Nephron (organoid): Measurements from ENCODE around the gene SCG5.

Experiments
- H3K27ac Mint-ChIP-seq, 3 experiments: 2 replicates each; pipeline ENCODE4 v1.8.0; 2020; ENCODE audit warnings: mixed read lengths in 3 of 3, mild to moderate bottlenecking in 2 of 3, moderate library complexity in 1 of 3
- H3K27me3 Mint-ChIP-seq: 2 replicates; pipeline ENCODE4 v1.8.0; 2021; ENCODE audit warnings: low read depth, mild to moderate bottlenecking, moderate library complexity, mixed read lengths
- H3K36me3 Mint-ChIP-seq: 2 replicates; pipeline ENCODE4 v1.8.0; 2020; ENCODE audit warnings: low read depth, mixed read lengths
- H3K4me1 Mint-ChIP-seq: 2 replicates; pipeline ENCODE4 v1.8.0; 2020; ENCODE audit warnings: mixed read lengths
- H3K4me3 Mint-ChIP-seq, 3 experiments: 2 replicates each; pipeline ENCODE4 v1.8.0; 2020; ENCODE audit warnings: mild to moderate bottlenecking in 3 of 3, mixed read lengths in 3 of 3, moderate library complexity in 2 of 3
- H3K9me3 Mint-ChIP-seq: 2 replicates; pipeline ENCODE4 v1.8.0; 2020; ENCODE audit warnings: mixed read lengths
- CTCF ChIP-seq, 3 experiments: fragments of 200-600 bp; sonication (generic); IDR thresholded peaks; one replicate each; pipeline ENCODE4 v1.5.0; 2021; ENCODE audit warnings: antibody characterized with exemption in 3 of 3; ENCODE audit not compliant: unreplicated experiment in 3 of 3

SCG5 gene

DNA sequence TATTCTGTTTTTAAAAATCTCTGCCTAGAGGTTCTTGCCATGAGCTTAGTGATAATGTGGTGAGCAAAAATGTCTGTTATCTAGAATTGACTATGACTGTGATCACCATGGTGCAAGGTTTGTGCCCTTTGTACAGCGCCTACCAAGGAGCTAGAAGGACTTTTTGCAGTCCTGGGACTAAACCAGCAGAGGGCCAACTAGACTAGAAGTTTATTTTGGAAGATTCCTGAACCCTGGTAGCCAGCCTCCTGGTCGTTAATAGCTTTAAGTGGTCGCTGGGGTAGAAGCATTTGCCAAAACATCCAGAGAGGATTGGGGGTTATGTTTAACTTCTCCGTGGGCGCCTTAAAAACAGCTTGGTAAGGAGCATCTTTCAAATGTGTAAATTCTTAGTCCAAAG lies 7.8 kb downstream of the SCG5 start:
- Mint-ChIP-seq H3K27me3 (no peaks in the 10 kb centered on the region), H3K9me3 (no peaks in the 10 kb centered on the region), H3K27ac (no peak overlapping the region), H3K4me1 (peaks cover 19% of the 10 kb centered on the region), H3K4me3 (no peak overlapping the region), H3K36me3 (no peaks in the 10 kb centered on the region)
- TF ChIP-seq CTCF (IDR thresholded peaks at IDR 0.05; ENCODE audit: unreplicated experiment in 3 of 3): peak; percentile 28 to 38 (median 28)

- TF ChIP-seq CTCF (IDR thresholded peaks at IDR 0.05; ENCODE audit: unreplicated experiment in 3 of 3): peak; percentile 83 to 86 (median 85)
- Mint-ChIP-seq H3K36me3 (no peaks in the 10 kb centered on the region), H3K4me1 (peaks cover 16% of the 10 kb centered on the region), H3K4me3 (no peak overlapping the region), H3K27ac (no peak overlapping the region), H3K27me3 (no peaks in the 10 kb centered on the region), H3K9me3 (no peaks in the 10 kb centered on the region)
Observed at GRCh38 chr15:32651229-32651837, 9.8 kb downstream of the SCG5 start.

- Mint-ChIP-seq H3K4me3 (no peak overlapping the region), H3K4me1 (peaks cover 16% of the 10 kb centered on the region), H3K9me3 (no peaks in the 10 kb centered on the region), H3K36me3 (no peaks in the 10 kb centered on the region), H3K27ac (no peak overlapping the region), H3K27me3 (no peaks in the 10 kb centered on the region)
- TF ChIP-seq CTCF (IDR thresholded peaks at IDR 0.05; ENCODE audit: unreplicated experiment in 3 of 3): no peak
Observed at GRCh38 chr15:32652178-32652577, 10.7 kb downstream of the SCG5 start.

- Mint-ChIP-seq H3K4me1 (peaks cover 15% of the 10 kb centered on the region), H3K27ac (no peak overlapping the region), H3K36me3 (no peaks in the 10 kb centered on the region), H3K4me3 (no peak overlapping the region), H3K27me3 (peaks cover 12% of the 10 kb centered on the region), H3K9me3 (no peaks in the 10 kb centered on the region)
- TF ChIP-seq CTCF (IDR thresholded peaks at IDR 0.05; ENCODE audit: unreplicated experiment in 3 of 3): no peak
Observed at GRCh38 chr15:32656091-32656490, 14.6 kb downstream of the SCG5 start.

DNA sequence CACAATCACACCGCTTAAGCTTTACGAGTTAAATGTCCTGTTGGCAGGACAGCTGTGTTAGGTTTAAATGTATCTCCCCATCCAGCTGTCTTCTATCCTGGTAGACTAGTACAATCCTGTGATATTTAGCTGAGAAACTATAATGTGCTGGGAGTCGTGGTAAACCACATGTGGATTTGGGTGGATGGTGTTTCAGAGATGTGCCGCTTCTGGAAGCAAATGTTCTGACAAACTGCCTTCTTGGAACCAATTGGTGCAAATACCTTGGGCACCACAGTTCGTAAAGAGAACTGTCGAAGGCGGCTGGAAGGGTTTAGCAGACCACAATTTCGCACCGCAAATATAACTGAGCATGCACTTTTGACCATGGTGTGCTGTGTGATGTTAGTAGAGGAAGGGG lies 15.0 kb downstream of the SCG5 start:
- H3K4me3 Mint-ChIP-seq: no peak overlapping the region
- no peak for TF ChIP-seq CTCF (IDR thresholded peaks at IDR 0.05; ENCODE audit: unreplicated experiment in 3 of 3)
- H3K36me3 Mint-ChIP-seq: no peaks in the 10 kb centered on the region
- H3K9me3 Mint-ChIP-seq: no peaks in the 10 kb centered on the region
- peaks cover 12% of the 10 kb centered on the region for H3K27me3 Mint-ChIP-seq
- no peak overlapping the region for H3K27ac Mint-ChIP-seq
- H3K4me1 Mint-ChIP-seq: peaks cover 15% of the 10 kb centered on the region

- Mint-ChIP-seq H3K4me1 (peaks cover 15% of the 10 kb centered on the region), H3K27me3 (peaks cover 12% of the 10 kb centered on the region), H3K36me3 (no peaks in the 10 kb centered on the region), H3K27ac (no peak overlapping the region), H3K4me3 (no peak overlapping the region), H3K9me3 (no peaks in the 10 kb centered on the region)
- peak in 2 of 3 experiments; percentile 8 to 14 for TF ChIP-seq CTCF (IDR thresholded peaks at IDR 0.05; ENCODE audit: unreplicated experiment in 3 of 3)
Observed at GRCh38 chr15:32657198-32657883, 15.8 kb downstream of the SCG5 start.
